SK-MEL-5 (cell line): ENCODE data around the gene ATF7. TPM values are rescaled to one million over a fixed set of nuclear protein-coding genes. Genes with fewer than 3 reads are reported as not detected.
"Not testable (repeated sequence)": the region's sequence is repeated elsewhere in the genome, so short reads cannot be mapped to it uniquely, and the experiment has no call there.

Source experiments
- DNase-seq: peaks from one replicate; pipeline ENCODE4 v3.0.0-alpha.2; 2016; ENCODE audit warnings: low read depth, low spot score
- in situ Hi-C: cut with HindIII; loops from 2 replicates; pipeline ENCODE4 v1.10.0; 2016; ENCODE audit warnings: low sequenced_read_pairs, high pct_unique_total_duplicates, low pct_unique_long_range_greater_than_20kb
- total RNA-seq: library from RNA; depleted of rRNA; stranded (reverse); fragments of >200 nt; shearing (Covaris generic); gene quantifications from 2 replicates; pipeline ENCODE4 v1.2.3, GENCODE V29; 2014

ATF7 gene
- total RNA-seq, 1 experiment from 2014 or later: 10.2 TPM

DNA sequence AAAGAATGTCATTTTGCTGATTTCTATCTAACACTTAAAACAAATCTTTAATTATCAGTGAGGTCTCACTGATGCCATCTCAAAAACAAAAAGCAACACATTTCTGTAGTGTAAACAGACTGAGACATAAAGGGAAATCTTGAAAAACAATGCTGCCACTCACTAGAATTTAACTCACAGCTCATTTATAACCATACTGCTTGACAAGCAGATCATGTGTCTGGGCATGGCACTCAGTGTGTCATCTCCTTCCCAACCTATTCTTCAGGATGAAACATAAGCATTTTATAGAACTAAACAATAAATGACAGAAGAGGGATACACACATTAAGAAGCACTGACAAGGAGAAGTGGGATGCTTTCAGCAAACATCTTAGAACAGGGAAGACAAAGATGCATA lies 22.4 kb downstream of the ATF7 start:
- in situ Hi-C loops: no loop called here

DNA sequence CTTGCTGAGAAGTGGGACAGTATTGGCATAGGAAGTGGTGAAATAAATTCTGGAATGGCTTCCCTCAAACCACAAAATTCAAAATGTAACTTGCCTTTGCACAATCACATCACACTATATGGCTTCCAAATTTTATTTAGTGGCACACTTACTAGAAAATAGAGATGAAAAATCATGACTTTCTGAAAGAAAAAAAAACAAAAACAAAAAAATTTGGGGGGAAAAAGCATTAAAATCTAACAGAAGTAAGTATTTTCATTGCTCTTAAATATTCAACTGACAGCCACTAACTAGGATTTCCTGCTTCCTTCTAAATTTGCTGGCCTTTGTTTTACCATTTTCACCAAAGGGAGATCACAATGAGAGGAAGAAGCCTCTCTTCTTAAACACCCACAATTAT lies 23.0 kb downstream of the ATF7 start:
- no peak for DNase-seq
- in situ Hi-C loops: no loop called here

More for the DNA sequence above, 22.4 kb downstream of the ATF7 start:
- peak; percentile 48 for DNase-seq

DNA sequence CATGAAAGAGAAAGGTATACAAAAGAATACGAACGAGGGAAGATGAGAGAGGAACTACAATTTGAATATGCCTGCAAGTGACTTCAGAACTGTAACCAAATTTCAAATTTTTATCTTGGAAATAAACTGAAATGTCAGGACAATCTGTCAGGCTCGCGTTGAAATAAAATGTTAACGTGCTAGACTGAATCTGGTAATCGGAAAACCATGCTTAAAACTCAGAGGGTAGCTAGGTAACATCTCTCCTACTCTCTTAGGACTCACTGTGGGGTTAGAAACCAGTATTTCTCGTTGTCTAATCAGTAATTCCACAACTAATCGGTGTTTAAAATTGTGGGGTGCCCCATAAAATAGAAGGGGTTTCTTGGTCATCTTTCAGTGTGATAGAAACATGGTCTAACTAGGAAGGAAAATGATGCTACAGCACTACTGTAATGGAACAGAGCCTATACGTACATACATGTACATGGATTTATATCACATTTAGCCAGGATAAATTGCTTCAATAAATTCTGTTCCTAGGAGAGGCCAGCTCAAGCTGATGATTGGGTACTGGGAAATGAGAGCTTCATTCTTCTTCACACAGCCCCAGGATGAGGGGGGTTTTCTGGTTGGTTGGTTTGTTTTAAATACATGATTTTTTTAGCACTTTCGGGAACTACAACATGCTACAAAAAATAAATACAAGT lies 23.9 kb downstream of the ATF7 start:
- DNase-seq: no peak
- in situ Hi-C loops: no loop called here

DNA sequence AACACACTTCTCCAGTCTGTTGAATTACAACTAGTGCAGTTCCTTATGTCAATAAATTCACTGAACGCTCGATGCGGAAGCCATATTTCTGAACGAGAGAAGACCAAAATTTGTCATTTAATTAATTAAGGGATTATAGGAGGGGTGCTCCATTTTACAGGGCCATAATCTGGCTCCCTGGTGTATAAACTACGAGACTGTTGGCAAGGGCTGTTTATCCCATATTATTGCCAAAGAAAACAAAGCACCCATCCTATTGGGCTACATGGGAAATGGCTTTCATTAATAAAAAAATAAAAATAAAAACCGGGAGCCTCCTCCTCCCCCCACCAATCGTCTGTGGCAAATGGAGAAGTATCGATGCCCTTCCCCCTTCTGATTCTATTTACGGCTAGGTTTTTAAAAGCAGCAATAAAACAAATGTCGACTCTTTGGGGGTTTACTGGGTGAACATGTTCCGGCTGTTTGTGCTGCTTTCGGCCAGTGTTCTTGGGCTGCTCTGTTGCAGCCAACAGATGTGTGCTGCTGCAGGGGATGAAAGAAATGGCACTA lies 24.8 kb downstream of the ATF7 start:
- in situ Hi-C loops: no loop called here
- no peak for DNase-seq

DNA sequence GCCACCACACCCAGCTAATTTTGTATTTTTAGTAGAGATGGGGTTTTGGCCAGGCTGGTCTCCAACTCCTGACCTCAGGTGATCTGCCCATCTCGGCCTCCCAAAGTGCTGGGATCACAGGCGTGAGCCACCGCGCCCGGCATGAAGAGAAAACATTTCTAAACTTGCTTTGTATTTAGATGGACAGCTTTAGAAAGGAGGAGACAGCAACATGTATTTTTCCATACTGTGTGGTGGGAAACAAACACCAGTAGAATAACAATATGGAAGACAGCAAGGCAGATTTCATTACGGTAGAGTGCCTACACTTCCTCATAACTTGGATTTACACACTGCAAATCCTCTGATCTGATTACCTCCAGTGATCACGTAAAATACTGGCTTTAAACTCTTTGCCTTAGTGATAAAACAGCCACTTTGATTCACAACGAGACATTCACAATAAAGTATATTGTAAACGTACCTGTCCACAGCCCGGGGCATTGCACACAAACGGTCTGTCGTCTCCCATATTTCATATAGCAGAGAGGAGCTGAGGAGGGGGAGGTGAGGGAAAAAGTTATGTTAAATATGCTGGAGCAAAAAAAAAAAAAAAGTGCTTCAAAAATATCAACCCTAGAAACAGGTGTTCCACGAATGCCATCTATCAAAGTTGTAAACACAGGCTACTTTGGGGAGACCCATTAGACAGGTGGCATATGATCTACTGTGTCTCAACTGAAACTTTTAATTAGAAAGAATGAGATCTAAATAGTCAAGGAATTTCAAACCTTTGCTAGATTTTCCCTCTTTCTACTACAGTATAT lies 25.5 kb downstream of the ATF7 start:
- DNase-seq: no peak
- in situ Hi-C loops: no loop called here

DNA sequence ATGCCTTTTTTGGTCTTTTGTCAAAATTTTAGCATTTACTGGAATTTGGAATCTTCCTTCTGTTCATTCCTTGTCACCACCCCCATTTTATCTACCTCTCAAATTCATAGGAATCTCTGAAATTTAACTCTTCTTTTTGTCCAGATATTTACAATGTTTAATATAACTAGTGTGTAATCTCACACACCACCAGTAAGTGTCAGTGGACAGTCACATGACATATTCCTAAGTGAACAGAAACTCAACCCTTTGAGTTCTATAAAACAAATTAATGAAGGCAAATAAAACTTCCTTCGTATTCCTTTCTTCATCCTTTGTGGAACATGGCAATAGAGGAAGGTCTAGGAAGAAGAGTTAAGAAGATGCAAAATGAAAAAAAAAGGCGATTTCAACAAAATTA lies 26.6 kb downstream of the ATF7 start:
- in situ Hi-C loops: no loop called here
- peak; percentile 16 for DNase-seq

DNA sequence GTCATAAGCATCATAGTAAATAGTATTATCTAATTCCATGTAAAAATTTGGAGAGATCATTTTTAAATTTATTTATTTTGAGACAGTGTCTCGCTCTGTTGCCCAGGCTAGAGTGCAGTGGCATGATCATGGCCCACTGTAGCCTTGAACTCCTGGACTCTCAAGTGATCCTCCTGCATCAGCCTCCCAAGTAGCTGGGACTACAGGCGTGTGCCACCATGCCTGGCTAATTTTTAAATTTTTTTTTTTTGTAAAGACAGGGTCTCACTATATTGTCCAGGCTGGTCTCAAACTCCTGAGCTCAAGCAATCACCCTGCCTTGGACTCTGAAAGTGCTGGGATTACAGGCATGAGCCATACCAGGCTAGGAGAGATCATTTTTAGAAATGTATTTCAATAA lies 27.2 kb downstream of the ATF7 start:
- DNase-seq, in situ Hi-C loops: not testable (repeated sequence)

DNA sequence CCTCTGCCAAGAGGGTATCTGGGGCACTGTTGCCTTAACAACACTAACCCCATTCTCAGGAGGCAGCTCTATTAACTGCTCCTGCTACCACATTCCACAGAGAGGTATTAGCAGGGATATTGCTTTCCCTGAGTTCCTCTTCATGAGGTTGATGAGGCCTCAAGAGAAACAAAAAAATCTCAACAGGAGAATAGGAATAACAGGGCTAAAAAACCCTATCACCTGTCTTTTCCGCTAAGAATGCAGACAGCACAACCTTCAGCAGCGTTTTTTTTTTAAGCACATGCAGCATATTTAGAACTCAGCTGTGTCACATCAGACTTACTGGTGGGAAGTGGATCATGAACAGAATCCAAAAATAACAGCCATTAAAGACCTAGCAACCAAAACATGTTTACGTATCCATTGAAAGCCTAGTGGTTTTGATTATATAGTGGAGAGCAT lies 29.2 kb downstream of the ATF7 start:
- DNase-seq: no peak
- in situ Hi-C loops: no loop called here

DNA sequence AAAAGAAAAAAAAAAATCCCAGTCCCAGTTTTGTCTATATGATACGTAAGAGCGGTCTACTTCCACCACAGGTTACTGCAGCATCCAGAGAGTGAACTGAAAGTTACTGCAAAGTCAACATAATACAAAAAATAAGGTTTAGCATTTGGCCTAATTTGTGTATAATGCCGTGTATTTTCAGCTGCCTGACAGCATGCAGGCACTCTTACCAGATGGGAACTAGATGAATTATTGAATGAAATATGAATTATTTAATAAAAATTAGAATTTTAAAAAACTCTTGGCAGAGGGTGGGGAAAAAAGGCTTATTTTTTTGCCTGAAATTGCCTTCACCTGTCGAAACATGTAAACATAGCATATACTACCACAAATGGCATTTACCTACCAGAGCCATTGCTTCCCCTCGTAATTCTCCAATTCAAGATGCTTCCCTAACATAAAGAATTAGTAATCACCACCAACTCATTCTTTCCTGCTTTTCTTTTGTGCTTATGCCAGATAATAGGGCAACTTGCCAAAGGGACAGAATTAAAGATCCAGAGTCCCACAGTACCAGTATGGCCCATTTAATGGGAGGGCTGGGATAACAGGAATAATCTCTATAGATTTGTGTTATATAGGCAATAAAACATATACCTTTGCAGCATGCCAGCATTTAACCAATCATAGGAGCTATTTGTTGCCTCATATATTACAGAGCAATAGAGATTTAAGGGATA lies 31.1 kb downstream of the ATF7 start:
- in situ Hi-C loops: no loop called here
- DNase-seq: no peak

DNA sequence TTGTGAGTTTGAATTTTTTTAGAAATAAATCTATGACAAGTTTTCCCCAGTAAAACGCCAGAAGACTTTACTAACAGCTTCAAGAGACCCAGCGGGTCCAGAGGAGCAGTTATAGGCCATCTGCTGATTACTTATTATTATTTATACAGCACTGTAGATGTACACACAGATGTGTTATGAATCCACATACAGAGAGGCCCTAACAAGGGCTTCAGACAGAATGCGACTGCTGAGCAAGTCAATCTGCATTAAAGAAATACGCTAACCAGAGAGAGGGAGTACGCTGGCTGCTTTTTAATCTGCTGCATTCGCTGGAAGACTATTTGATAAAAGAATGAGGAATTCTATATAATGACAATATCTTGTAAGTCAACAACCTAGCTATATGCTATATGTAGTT lies 32.5 kb downstream of the ATF7 start:
- DNase-seq: no peak
- in situ Hi-C loops: no loop called here

DNA sequence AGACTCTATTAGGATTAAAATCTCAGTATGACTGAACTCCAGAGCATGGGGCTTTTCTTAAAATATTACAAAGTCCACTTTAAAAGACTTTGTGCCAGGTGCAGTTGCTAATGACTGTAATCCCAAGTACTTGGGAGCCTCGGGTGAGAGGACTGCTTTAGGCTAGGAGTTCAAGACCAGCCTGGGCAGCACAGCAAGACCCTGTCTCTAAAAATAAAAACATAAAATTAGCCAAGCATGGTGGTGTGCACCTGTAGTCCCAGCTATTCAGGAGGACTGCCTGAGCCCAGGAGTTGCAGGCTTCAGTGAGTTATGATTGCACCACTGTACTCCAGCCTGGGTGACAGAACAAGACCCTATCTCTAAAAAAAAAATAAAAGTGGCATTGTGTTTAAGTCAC lies 33.2 kb downstream of the ATF7 start:
- in situ Hi-C loops: no loop called here
- no peak for DNase-seq

DNA sequence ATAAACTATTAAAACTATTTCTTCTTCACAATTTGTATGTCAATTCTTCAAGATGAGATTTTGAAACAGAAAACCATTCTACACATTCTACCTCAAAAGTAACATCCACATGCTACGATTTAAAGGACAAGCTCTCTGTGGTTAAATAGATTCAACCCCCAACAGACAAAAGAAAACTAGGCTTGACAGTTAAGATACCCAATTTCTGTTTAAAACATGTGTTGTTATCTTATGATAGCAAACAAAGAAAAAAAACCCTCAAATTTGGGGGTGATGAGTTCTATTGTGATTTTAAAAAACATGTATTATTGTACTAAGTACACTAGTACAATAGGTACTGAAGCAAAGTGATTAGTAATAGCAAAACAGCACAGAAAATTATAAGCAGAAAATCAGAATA lies 33.8 kb downstream of the ATF7 start:
- no peak for DNase-seq
- in situ Hi-C loops: no loop called here

DNA sequence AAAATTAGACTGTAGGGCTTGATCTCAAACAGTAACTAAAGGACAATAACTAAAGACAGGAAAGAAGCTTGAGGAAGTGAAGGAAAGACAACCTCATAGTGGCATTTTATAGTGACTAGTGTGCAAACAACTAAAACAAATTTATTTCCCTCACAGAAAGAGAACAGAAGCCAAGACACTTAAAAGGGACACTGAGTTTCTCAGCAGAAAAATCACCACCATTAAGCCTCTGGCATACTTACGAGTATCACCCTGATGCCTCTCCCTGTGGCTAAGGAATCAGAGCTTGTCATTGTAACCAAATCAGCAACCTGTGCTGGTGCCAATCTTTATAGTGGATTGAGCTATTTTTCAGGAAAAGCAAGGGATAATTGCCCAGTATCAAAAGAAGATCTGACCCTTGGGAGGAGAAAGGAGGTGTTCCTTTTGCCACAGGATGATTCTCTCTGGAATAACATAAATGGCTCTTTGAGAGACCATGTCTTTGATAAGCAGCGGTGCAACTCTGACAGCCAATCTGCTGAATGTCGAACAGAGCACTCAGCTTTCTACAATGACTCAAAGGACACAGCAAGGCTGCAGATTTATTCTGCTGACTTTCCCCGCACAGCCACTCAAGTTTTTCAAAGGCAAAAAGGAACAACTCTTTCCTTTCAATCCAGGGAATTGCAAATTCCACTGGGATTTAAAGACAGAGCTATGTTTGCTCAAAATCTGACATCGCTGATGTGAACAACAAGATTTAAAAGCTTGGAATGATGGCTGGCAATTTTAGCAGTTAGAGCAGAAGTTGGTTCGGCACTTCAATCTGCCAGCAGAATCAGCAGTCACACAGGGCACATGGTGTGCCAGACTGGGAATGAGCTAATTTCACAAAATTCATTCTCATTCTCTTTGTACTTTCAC lies 34.6 kb downstream of the ATF7 start:
- DNase-seq: peak; percentile 43
- in situ Hi-C loops: no loop called here

DNA sequence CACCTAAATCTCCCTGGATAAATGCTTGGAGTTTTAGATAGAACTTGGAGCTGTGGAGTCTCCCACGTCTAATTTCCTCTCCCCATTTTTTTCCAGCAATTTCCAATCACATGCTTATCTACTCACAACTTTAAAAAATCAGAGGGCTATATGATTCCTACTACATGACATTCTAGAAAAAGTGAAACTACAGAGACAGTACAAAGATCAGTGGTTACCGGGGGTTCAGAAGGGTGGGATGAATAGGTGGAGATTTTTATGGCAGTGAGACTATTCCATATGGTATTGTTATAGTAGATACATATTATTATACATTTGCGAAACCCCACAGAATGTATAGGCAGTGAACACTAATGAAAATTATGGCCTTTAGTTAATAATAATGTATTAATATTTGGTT lies 35.5 kb downstream of the ATF7 start:
- no peak for DNase-seq
- in situ Hi-C loops: no loop called here

DNA sequence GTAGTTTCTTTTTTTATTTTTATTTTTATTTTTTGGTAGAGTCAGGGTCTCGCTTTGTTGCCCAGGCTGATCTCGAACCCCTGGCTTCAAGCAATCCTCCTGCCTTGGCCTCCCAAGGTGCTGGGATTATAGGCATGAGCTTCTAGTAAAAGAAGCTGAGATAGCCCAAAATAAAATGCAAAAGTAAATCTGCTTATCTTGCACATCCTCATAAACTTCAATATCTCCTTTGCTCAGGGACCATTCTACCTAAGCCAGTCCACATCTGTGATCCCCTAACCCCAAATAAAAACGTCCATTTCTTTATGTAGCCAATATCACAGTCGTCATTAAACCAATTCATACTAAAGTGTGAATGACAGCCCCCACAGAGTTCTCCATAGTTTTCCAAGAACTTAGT lies 36.3 kb downstream of the ATF7 start:
- no peak for DNase-seq
- in situ Hi-C loops: no loop called here

DNA sequence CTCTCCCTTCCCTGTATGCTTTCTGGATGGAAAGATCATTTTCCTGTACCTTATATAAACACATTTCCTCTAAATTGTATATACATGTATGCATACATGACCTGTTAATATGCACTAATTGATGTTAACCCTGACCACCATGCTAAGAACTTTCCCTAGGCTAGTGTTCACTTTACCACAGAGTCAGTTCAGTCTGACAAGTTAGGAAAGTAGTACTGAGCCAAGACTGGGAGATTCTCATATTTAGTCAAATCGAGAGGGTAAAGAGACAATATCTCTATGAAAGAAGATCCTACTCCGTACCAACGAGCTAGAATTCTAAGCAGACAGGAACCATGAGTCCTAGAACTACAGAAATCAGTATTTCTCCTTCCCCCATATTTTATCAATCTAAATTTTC lies 36.8 kb downstream of the ATF7 start:
- no peak for DNase-seq
- in situ Hi-C loops: no loop called here

DNA sequence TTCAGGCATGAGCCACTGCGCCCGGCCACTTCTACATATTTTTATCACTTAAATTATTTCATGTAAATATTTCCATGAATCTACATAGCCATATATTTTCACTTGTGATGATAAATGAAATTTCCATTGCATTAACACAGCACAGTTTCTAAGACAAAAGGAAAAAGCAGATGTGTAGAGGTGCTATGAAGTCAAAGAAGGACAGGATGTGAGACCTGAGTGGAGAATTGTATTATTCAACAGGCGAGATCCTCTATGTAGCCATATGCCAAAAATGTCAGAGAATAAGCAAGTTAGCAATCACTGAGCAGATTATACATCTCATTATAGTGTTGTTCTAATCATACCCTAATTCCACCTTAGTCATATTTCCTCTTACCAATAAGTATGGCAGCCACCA lies 38.1 kb downstream of the ATF7 start:
- in situ Hi-C loops: no loop called here
- DNase-seq: no peak
